ENCODE results near the gene ELMO1. TPM values are rescaled to one million over a fixed set of nuclear protein-coding genes. Genes with fewer than 3 reads are reported as not detected.

ELMO1 gene
- polyA plus RNA-seq, 1 donor (not counting 4 experiments of a cell fraction or from before 2014, with no cell fraction given), result not detected

GRCh38 chr7:37118004-37118403, 330.7 kb downstream of the ELMO1 start:
- Histone ChIP-seq H2AFZ (ENCODE audit: control insufficient read depth, low read length) (no peak overlapping the region), H3K4me2 (ENCODE audit: control insufficient read depth, extremely low read depth, insufficient read depth, low read depth, low read length) (no peak overlapping the region), H3K36me3 (ENCODE audit: control insufficient read depth in 2 of 2, extremely low read depth in 1 of 2, insufficient read depth in 2 of 2, low read length in 2 of 2) (no peaks in the 10 kb centered on the region), H3K27ac (ENCODE audit: control insufficient read depth, insufficient read depth, low read length) (no peak overlapping the region), H3K9me3 (ENCODE audit: control insufficient read depth, low read depth, low read length) (no peaks in the 10 kb centered on the region), H3K9me1 (ENCODE audit: control insufficient read depth, extremely low read depth, insufficient read depth, low read length) (no peaks in the 10 kb centered on the region), H3K27me3 (ENCODE audit: control insufficient read depth, extremely low read depth, insufficient read depth, low read length) (no peaks in the 10 kb centered on the region), H3K9ac (ENCODE audit: control insufficient read depth, extremely low read depth, insufficient read depth, low read length) (no peak overlapping the region), H4K20me1 (ENCODE audit: control insufficient read depth, extremely low read depth, insufficient read depth, low read length) (no peaks in the 10 kb centered on the region), H3K79me2 (ENCODE audit: control insufficient read depth, insufficient read depth, low read length) (no peaks in the 10 kb centered on the region), H3K4me1 (ENCODE audit: control insufficient read depth, extremely low read depth, insufficient read depth, low read length) (no peaks in the 10 kb centered on the region), H3K4me3 (ENCODE audit: control insufficient read depth in 2 of 3, extremely low read depth in 1 of 3, insufficient read depth in 2 of 3, low read depth in 1 of 3, low read length in 3 of 3) (no peak overlapping the region)
- TF ChIP-seq CTCF (optimal IDR thresholded peaks at IDR 0.05 in 1 of 3, IDR thresholded peaks at IDR 0.05 in 1 of 3, conservative IDR thresholded peaks at IDR 0.05 in 1 of 3; ENCODE audit: extremely low read depth in 1 of 3, insufficient read depth in 2 of 3, low read length in 3 of 3) (no peak), EZH2 (IDR thresholded peaks at IDR 0.05; ENCODE audit: low read length) (no peak)
- DNase-seq (ENCODE audit: low read depth, low spot score) (no peak), FAIRE-seq (no peak)
- dilution Hi-C loops (cut with MboI; ENCODE audit: extremely low pct_ligation_motif_present, low sequenced_read_pairs), result no loop called here

GRCh38 chr7:37117292-37117691, 331.4 kb downstream of the ELMO1 start:
- Histone ChIP-seq H3K9me3 (ENCODE audit: control insufficient read depth, low read depth, low read length) (no peaks in the 10 kb centered on the region), H3K79me2 (ENCODE audit: control insufficient read depth, insufficient read depth, low read length) (no peaks in the 10 kb centered on the region), H3K27ac (ENCODE audit: control insufficient read depth, insufficient read depth, low read length) (no peak overlapping the region), H2AFZ (ENCODE audit: control insufficient read depth, low read length) (no peak overlapping the region), H3K4me2 (ENCODE audit: control insufficient read depth, extremely low read depth, insufficient read depth, low read depth, low read length) (no peak overlapping the region), H3K36me3 (ENCODE audit: control insufficient read depth in 2 of 2, extremely low read depth in 1 of 2, insufficient read depth in 2 of 2, low read length in 2 of 2) (no peaks in the 10 kb centered on the region), H3K27me3 (ENCODE audit: control insufficient read depth, extremely low read depth, insufficient read depth, low read length) (no peaks in the 10 kb centered on the region), H3K4me1 (ENCODE audit: control insufficient read depth, extremely low read depth, insufficient read depth, low read length) (no peaks in the 10 kb centered on the region), H3K4me3 (ENCODE audit: control insufficient read depth in 2 of 3, extremely low read depth in 1 of 3, insufficient read depth in 2 of 3, low read depth in 1 of 3, low read length in 3 of 3) (no peak overlapping the region), H4K20me1 (ENCODE audit: control insufficient read depth, extremely low read depth, insufficient read depth, low read length) (no peaks in the 10 kb centered on the region), H3K9ac (ENCODE audit: control insufficient read depth, extremely low read depth, insufficient read depth, low read length) (no peak overlapping the region), H3K9me1 (ENCODE audit: control insufficient read depth, extremely low read depth, insufficient read depth, low read length) (no peaks in the 10 kb centered on the region)
- TF ChIP-seq EZH2 (IDR thresholded peaks at IDR 0.05; ENCODE audit: low read length), result no peak
- no peak for TF ChIP-seq CTCF (optimal IDR thresholded peaks at IDR 0.05 in 1 of 3, IDR thresholded peaks at IDR 0.05 in 1 of 3, conservative IDR thresholded peaks at IDR 0.05 in 1 of 3; ENCODE audit: extremely low read depth in 1 of 3, insufficient read depth in 2 of 3, low read length in 3 of 3)
- FAIRE-seq (no peak), DNase-seq (ENCODE audit: low read depth, low spot score) (no peak)
- dilution Hi-C loops (cut with MboI; ENCODE audit: extremely low pct_ligation_motif_present, low sequenced_read_pairs), result no loop called here

All from keratinocyte (primary cell).